DOHH2 (cell line): ENCODE measurements around the gene KIF25.

Source experiments
- H3F3A ChIP-seq: fragments of 200-600 bp; sonication (generic), shearing (Covaris generic); 2 replicates; pipeline ENCODE4 v1.6.0; 2016; ENCODE audit warnings: antibody characterized with exemption, mild to moderate bottlenecking; ENCODE audit not compliant: control insufficient read depth, insufficient read depth
- H3K27ac ChIP-seq: fragments of 200-600 bp; sonication (generic); 2 replicates; pipeline ENCODE4 v1.5.1; 2014; ENCODE audit warnings: low read depth, mild to moderate bottlenecking, low read length, moderate library complexity
- H3K27me3 ChIP-seq: fragments of 200-600 bp; sonication (generic); 2 replicates; pipeline ENCODE4 v1.6.1; 2014; ENCODE audit warnings: mild to moderate bottlenecking, low read length, mixed read lengths; ENCODE audit not compliant: control insufficient read depth
- H3K36me3 ChIP-seq: fragments of 200-600 bp; sonication (generic); 2 replicates; pipeline ENCODE4 v1.6.1; 2014; ENCODE audit warnings: mild to moderate bottlenecking, low read length, moderate library complexity, mixed read lengths; ENCODE audit not compliant: control insufficient read depth
- H3K4me1 ChIP-seq: fragments of 200-600 bp; sonication (generic); 2 replicates; pipeline ENCODE4 v1.6.1; 2014; ENCODE audit warnings: mild to moderate bottlenecking, low read length, mixed read lengths; ENCODE audit not compliant: control insufficient read depth
- H3K4me2 ChIP-seq: fragments of 200-600 bp; sonication (generic); 2 replicates; pipeline ENCODE4 v1.6.0; 2014; ENCODE audit warnings: mild to moderate bottlenecking, low read length, moderate library complexity
- H3K4me3 ChIP-seq: fragments of 200-600 bp; sonication (generic); 2 replicates; pipeline ENCODE4 v1.5.1; 2014; ENCODE audit warnings: mild to moderate bottlenecking, low read length, mixed read lengths
- H3K79me2 ChIP-seq: fragments of 200-600 bp; sonication (generic); 2 replicates; pipeline ENCODE4 v1.6.1; 2014; ENCODE audit warnings: mild to moderate bottlenecking, low read length, mixed read lengths; ENCODE audit not compliant: control insufficient read depth
- H3K9me2 ChIP-seq: fragments of 200-600 bp; sonication (generic); replicated peaks from 2 replicates; pipeline ENCODE4 v1.6.1; 2014; ENCODE audit warnings: mild to moderate bottlenecking, low read length, mixed read lengths; ENCODE audit not compliant: control insufficient read depth
- H3K9me3 ChIP-seq: fragments of 200-600 bp; sonication (generic); 2 replicates; pipeline ENCODE4 v1.6.1; 2014; ENCODE audit warnings: antibody characterized with exemption, low read length, mixed read lengths; ENCODE audit not compliant: control insufficient read depth, insufficient read depth
- H4K20me1 ChIP-seq: fragments of 200-600 bp; sonication (generic); 2 replicates; pipeline ENCODE4 v1.6.0; 2014; ENCODE audit warnings: low read depth, mild to moderate bottlenecking, antibody characterized with exemption, low read length, moderate library complexity; ENCODE audit not compliant: control insufficient read depth, insufficient read depth
- EZH2phosphoT487 ChIP-seq: fragments of 200-600 bp; sonication (generic); IDR thresholded peaks from 2 replicates; pipeline ENCODE4 v1.6.1; 2017; ENCODE audit warnings: borderline replicate concordance, mild to moderate bottlenecking, antibody characterized with exemption, low read length, moderate library complexity, mixed read lengths
- TF ChIP-seq, protein P1 (sequence below): fragments of 200-600 bp; sonication (generic); IDR thresholded peaks from one replicate; pipeline ENCODE4 v1.5.1; 2014; ENCODE audit warnings: antibody characterized with exemption, mild to moderate bottlenecking, low read depth, low read length; ENCODE audit not compliant: poor library complexity, severe bottlenecking

KIF25 gene

DNA sequence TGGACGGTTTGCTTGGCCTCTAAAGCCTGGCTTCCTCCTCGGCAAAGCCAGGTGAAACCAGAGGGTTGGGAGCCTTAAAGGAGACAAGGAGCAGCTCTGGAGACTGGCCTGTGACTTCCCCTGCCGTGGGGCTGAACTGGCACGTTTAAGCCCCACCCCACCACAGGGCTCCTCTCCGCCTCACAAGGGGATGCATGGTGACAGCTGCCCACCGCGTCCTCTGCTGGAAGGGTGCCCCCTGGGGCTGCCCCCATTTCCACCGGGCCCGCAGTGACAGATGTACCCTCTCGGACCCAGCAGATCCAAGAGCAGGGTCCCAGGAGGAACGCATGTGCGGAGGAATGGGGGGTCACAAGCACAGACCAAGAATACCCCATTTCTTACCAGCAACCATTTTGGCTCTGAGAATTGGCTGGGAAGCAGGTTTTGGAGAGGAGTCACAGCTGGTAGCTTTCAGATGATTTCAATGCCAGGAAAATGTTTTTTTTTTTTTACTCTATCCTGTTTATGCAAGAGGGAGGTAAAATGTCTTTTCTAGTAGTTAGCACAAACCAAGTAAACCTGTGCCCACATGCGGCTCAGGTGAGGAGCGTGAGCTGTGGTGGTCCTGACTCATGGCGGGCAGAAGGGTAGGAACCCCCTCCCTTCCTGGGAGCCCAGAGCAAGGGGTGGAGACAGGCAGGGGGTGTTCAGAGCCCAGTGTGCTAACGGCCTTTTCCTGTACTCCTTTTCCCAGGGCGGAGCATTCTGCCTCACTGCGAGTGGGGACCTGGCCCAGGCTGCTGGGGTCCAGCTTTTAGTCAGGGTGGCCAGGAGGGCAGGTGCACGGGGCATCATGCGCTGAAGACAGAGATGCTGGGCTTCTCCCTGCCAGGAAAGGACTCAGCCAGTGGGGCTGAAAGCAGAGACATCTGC lies 48.5 kb downstream of the KIF25 start:
- peaks cover 11% of the 10 kb centered on the region; the same call in 1 of the 2 replicates for H3K9me3 ChIP-seq
- TF ChIP-seq, protein P1, sequence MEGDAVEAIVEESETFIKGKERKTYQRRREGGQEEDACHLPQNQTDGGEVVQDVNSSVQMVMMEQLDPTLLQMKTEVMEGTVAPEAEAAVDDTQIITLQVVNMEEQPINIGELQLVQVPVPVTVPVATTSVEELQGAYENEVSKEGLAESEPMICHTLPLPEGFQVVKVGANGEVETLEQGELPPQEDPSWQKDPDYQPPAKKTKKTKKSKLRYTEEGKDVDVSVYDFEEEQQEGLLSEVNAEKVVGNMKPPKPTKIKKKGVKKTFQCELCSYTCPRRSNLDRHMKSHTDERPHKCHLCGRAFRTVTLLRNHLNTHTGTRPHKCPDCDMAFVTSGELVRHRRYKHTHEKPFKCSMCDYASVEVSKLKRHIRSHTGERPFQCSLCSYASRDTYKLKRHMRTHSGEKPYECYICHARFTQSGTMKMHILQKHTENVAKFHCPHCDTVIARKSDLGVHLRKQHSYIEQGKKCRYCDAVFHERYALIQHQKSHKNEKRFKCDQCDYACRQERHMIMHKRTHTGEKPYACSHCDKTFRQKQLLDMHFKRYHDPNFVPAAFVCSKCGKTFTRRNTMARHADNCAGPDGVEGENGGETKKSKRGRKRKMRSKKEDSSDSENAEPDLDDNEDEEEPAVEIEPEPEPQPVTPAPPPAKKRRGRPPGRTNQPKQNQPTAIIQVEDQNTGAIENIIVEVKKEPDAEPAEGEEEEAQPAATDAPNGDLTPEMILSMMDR: no peak
- no peak for TF ChIP-seq EZH2phosphoT487
- no peak overlapping the region for H3K4me2 ChIP-seq
- H4K20me1 ChIP-seq: no peaks in the 10 kb centered on the region
- H3K36me3 ChIP-seq: no peaks in the 10 kb centered on the region
- no peaks in the 10 kb centered on the region for H3K79me2 ChIP-seq
- no peaks in the 10 kb centered on the region for H3F3A ChIP-seq
- no peak overlapping the region for H3K4me3 ChIP-seq
- H3K9me2 ChIP-seq: no peaks in the 10 kb centered on the region
- no peaks in the 10 kb centered on the region for H3K4me1 ChIP-seq
- H3K27ac ChIP-seq: no peak overlapping the region
- no peaks in the 10 kb centered on the region for H3K27me3 ChIP-seq

DNA sequence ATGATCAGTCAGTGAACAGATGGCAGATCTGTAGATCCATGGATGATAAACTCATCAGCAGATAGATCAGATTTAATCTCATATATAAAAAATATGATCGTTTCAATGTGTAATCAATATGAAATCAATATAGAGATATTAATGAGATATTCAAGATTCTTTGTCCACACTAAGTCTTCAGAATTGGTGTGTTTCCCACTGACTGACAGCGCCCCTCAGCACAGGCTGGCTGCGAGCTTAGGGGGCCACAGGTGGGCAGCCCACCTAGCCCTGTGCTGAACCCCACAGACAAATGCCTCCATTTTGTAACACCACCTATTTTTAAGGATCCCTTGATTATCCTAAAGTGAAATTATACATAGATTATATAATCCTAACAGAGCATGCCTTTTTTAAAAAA lies 49.2 kb downstream of the KIF25 start:
- Histone ChIP-seq H3K27ac (no peak overlapping the region), H3K79me2 (no peaks in the 10 kb centered on the region), H3K4me3 (no peak overlapping the region), H3F3A (no peaks in the 10 kb centered on the region), H4K20me1 (no peaks in the 10 kb centered on the region), H3K4me1 (no peaks in the 10 kb centered on the region), H3K9me2 (no peaks in the 10 kb centered on the region), H3K27me3 (no peaks in the 10 kb centered on the region), H3K9me3 (peaks cover 11% of the 10 kb centered on the region; the same call in 1 of the 2 replicates), H3K36me3 (no peaks in the 10 kb centered on the region), H3K4me2 (no peak overlapping the region)
- TF ChIP-seq, protein P1: no peak
- no peak for TF ChIP-seq EZH2phosphoT487

DNA sequence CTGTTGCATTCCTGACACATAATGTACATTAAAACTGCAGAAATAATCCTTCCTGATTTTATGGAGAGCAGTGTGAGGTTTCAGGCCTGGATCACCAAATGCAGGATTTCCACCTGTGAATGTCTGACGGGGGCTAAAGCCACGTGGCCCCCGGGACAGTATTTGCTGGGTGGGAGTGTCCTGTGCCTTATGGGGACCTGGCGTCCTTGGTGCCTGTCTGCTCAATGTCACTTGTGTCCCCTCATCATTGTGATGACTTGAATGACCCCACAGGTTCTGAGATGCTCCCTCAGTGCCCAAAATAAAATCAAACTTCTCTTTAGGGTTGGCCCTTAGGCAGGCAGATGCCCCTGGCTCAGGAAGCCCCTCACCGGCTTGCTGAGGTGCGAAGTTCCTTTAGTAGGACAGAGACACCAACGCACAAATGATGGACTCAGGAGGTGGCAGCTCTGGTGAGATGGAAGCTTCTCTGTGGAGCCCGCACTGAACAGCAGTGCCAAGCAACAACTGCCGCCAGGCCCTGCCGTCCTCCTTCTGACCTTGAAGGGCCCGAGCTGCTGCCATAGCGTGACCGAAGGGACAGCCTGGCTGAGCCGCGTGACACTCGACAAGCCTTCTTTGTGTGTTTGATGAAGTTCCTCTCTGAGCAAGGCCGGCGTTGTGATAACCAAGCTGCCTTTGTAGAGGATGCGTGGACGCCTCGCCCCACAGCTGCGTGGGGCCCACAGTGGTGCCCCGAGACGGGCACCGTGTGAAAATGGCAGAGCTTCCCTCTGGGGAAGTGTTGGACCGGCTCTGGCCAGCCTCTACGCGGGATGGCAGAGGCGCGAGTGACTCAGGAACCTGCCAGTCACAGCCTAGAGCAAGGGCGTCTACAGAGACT lies 50.6 kb downstream of the KIF25 start:
- no peaks in the 10 kb centered on the region for H3K4me1 ChIP-seq
- H3K4me2 ChIP-seq: no peak overlapping the region
- no peaks in the 10 kb centered on the region for H3K79me2 ChIP-seq
- H3K9me3 ChIP-seq: peaks cover 2% of the 10 kb centered on the region; the same call in 1 of the 2 replicates
- no peaks in the 10 kb centered on the region for H3K27me3 ChIP-seq
- no peaks in the 10 kb centered on the region for H3K36me3 ChIP-seq
- H3K27ac ChIP-seq: no peak overlapping the region
- H3K4me3 ChIP-seq: no peak overlapping the region
- no peaks in the 10 kb centered on the region for H4K20me1 ChIP-seq
- H3F3A ChIP-seq: no peaks in the 10 kb centered on the region
- H3K9me2 ChIP-seq: no peaks in the 10 kb centered on the region
- no peak for TF ChIP-seq EZH2phosphoT487
- TF ChIP-seq, protein P1: no peak
